Vagina (tissue), 2 donors: Measurements from ENCODE around the gene ITPK1. TPM values are rescaled to one million over a fixed set of nuclear protein-coding genes. Genes with fewer than 3 reads are reported as not detected.
"Not testable (repeated sequence)": the region's sequence is repeated elsewhere in the genome, so short reads cannot be mapped to it uniquely, and the experiment has no call there.

Experiments
- DNase-seq, 2 donors: peaks; one replicate each; pipeline ENCODE4 v3.0.0-alpha.2; 2017; ENCODE audit errors: extremely low spot score in 2 of 2
- H3K27ac ChIP-seq: fragments of 200-600 bp; sonication (generic); one replicate; pipeline ENCODE4 v1.5.1; 2019
- H3K27me3 ChIP-seq: fragments of 200-600 bp; sonication (generic); one replicate; pipeline ENCODE4 v1.5.1; 2019
- H3K36me3 ChIP-seq, 2 donors: fragments of 200-600 bp; sonication (generic); one replicate each; pipeline ENCODE4 v1.5.1; 2017 to 2019
- H3K4me1 ChIP-seq: fragments of 200-600 bp; sonication (generic); one replicate; pipeline ENCODE4 v1.5.1; 2019
- H3K4me3 ChIP-seq, 2 donors: fragments of 200-600 bp; sonication (generic); 1 replicate in 1 of 2; 2 replicates in 1 of 2; pipeline ENCODE4 v1.5.1; 2016 to 2019
- H3K9me3 ChIP-seq: fragments of 200-600 bp; sonication (generic); one replicate; pipeline ENCODE4 v1.5.1; 2019
- POLR2A ChIP-seq, 2 donors: fragments of 450-650 bp; IDR thresholded peaks; one replicate each; pipeline ENCODE4 v1.6.1; 2017; ENCODE audit warnings: antibody characterized with exemption in 2 of 2, mild to moderate bottlenecking in 2 of 2, moderate library complexity in 2 of 2
- POLR2AphosphoS5 ChIP-seq, 2 donors: sonication (generic); formaldehyde crosslinking; IDR thresholded peaks; one replicate each; pipeline ENCODE4 v1.9.0; 2017; ENCODE audit warnings: antibody characterized with exemption in 2 of 2, mild to moderate bottlenecking in 2 of 2, low read depth in 1 of 2; ENCODE audit not compliant: insufficient read depth in 1 of 2
- intact Hi-C: fragments of 100-400 bp; cut with DNase I; formaldehyde crosslinking; loops from one replicate; pipeline ENCODE4 v1.15.1; 2023
- total RNA-seq: library from RNA; depleted of rRNA; stranded (reverse); fragments of >200 nt; gene quantifications from one replicate; pipeline ENCODE4 v1.2.3, GENCODE V29; 2016
- TF ChIP-seq, protein P1 (sequence below), 3 experiments: fragments of 450-650 bp in 2 of 3; fragments of 200-600 bp in 1 of 3; sonication (generic) in 1 of 3; IDR thresholded peaks; one replicate each; pipeline ENCODE4 v1.5.1; 2017 to 2019; ENCODE audit warnings: antibody characterized with exemption in 3 of 3, mild to moderate bottlenecking in 2 of 3, moderate library complexity in 2 of 3

Gene ITPK1
- total RNA-seq, 1 donor from 2014 or later, result 49.6 TPM

DNA sequence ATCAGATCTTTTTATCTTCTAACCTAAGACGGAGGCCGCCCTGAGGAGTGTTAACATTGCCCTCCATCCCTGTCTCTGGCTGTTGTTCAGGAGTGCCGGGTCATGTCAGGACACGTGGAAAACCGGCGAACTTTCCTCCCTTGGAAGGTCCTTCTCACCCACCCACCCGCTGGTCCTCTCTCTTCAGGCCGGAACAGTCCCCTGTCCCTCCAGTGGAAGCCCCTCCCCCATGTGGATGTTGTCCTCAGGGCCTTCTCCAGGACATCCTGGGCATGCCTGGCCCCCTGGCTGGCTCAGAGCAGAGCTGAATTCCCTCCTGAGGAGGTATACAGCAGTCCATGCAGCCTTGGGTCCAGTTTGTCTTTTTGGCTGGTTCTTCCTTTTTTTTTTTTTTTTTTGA lies 20.3 kb upstream of the ITPK1 start:
- no peaks in the 10 kb centered on the region for H3K27me3 ChIP-seq
- no peaks in the 10 kb centered on the region for H3K9me3 ChIP-seq
- no peak overlapping the region for H3K4me3 ChIP-seq
- intact Hi-C loops, result loop anchor here (5.0 kb wide), 1 partner anchor 184 kb away; no protein-coding TSS in a partner anchor
- no peak for DNase-seq
- H3K27ac ChIP-seq, result no peak overlapping the region
- TF ChIP-seq, protein P1, sequence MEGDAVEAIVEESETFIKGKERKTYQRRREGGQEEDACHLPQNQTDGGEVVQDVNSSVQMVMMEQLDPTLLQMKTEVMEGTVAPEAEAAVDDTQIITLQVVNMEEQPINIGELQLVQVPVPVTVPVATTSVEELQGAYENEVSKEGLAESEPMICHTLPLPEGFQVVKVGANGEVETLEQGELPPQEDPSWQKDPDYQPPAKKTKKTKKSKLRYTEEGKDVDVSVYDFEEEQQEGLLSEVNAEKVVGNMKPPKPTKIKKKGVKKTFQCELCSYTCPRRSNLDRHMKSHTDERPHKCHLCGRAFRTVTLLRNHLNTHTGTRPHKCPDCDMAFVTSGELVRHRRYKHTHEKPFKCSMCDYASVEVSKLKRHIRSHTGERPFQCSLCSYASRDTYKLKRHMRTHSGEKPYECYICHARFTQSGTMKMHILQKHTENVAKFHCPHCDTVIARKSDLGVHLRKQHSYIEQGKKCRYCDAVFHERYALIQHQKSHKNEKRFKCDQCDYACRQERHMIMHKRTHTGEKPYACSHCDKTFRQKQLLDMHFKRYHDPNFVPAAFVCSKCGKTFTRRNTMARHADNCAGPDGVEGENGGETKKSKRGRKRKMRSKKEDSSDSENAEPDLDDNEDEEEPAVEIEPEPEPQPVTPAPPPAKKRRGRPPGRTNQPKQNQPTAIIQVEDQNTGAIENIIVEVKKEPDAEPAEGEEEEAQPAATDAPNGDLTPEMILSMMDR (IDR thresholded peaks at IDR 0.05), result no peak
- no peak for TF ChIP-seq POLR2AphosphoS5 (IDR thresholded peaks at IDR 0.05; ENCODE audit: insufficient read depth in 1 of 2, low read depth in 1 of 2)
- TF ChIP-seq POLR2A (IDR thresholded peaks at IDR 0.05), result no peak
- peaks cover 23% of the 10 kb centered on the region for H3K4me1 ChIP-seq
- no peaks in the 10 kb centered on the region for H3K36me3 ChIP-seq

DNA sequence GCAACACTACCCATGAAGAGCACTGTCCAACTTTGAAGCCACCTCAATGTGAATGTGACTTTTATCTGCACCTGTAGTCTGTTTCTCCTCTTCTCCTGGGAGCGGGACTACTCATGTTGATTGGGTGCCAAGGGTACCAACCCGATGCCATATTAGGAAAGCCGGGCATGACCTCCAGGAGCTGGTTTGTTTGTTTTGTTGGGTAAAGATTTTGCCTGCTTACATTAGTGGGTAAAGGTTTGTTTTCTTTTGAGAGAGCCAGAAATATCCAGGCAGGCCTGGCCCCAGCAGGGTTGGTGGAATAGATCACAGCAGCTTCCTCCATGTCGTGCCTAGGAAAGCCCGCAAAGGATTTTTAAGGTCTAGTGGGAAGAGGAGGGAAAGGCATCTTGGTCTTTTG lies 19.7 kb upstream of the ITPK1 start:
- Histone ChIP-seq H3K36me3 (no peaks in the 10 kb centered on the region), H3K27me3 (no peaks in the 10 kb centered on the region), H3K27ac (no peak overlapping the region), H3K9me3 (no peaks in the 10 kb centered on the region), H3K4me1 (peaks cover 23% of the 10 kb centered on the region), H3K4me3 (no peak overlapping the region)
- TF ChIP-seq POLR2A (IDR thresholded peaks at IDR 0.05), result no peak
- TF ChIP-seq, protein P1 (IDR thresholded peaks at IDR 0.05), result no peak
- no peak for TF ChIP-seq POLR2AphosphoS5 (IDR thresholded peaks at IDR 0.05; ENCODE audit: insufficient read depth in 1 of 2, low read depth in 1 of 2)
- no peak for DNase-seq
- intact Hi-C loops, result loop anchor here (5.0 kb wide), 1 partner anchor 183 kb away; no protein-coding TSS in a partner anchor

DNA sequence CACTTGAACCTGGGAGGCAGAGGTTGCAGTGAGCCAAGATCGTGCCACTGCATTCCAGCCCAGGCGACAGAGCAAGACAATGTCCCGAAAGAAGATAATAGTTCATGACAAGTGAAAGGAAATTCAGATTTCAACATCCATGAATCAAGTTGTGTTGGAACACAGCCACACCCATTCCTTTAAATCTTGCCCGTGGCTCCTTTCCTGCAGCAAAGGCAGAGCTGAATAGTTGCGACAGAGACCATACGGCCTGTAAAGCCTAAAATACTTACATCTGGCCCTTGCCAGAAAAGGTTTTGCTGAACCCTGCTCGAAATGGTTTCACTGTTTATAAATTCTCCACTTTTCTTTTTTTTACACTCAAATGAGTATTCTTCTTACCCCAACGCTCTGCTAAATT lies 17.7 kb upstream of the ITPK1 start:
- Histone ChIP-seq H3K27me3 (no peaks in the 10 kb centered on the region), H3K27ac (peak overlapping the region; percentile 75), H3K36me3 (no peaks in the 10 kb centered on the region), H3K9me3 (no peaks in the 10 kb centered on the region), H3K4me1 (peaks cover 23% of the 10 kb centered on the region), H3K4me3 (no peak overlapping the region)
- peak in 1 of 2 donors; percentile 81 for TF ChIP-seq POLR2AphosphoS5 (IDR thresholded peaks at IDR 0.05; ENCODE audit: insufficient read depth in 1 of 2, low read depth in 1 of 2)
- TF ChIP-seq, protein P1 (IDR thresholded peaks at IDR 0.05), result no peak
- intact Hi-C loops, result no loop called here
- DNase-seq, result no peak

DNA sequence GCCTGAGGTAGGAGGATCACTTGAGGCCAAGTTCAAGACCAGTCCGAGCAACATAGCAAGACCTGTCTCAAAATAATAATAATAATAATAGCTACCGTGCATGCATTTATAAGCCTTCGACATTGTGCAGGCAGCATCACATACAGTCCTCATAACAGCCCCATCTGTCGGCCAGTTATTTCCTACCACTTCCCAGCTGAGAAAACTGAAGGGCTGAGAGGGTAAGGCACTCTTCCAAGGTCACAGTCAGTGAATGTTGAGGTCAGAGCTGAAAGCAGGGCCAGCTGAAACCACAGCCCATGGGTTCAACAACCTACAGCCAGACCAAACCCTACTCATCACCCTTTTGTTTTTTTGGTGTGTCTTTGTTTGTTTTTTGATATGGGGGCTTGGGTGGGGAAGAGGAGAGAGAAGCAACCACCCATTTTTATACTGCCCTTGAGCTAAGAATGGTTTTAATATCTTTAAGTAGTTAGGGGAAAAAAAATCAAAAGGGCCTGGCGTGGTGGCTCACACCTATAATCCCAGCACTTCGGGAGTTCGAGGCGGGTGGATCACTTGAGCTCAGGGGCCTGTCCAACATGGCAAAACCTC lies 16.8 kb upstream of the ITPK1 start:
- H3K4me3 ChIP-seq, result no peak overlapping the region
- TF ChIP-seq POLR2A (IDR thresholded peaks at IDR 0.05) (no peak), POLR2AphosphoS5 (IDR thresholded peaks at IDR 0.05; ENCODE audit: insufficient read depth in 1 of 2, low read depth in 1 of 2) (no peak)
- TF ChIP-seq, protein P1 (IDR thresholded peaks at IDR 0.05), result no peak
- intact Hi-C loops, result no loop called here
- no peaks in the 10 kb centered on the region for H3K27me3 ChIP-seq
- H3K36me3 ChIP-seq, result no peaks in the 10 kb centered on the region
- peaks cover 23% of the 10 kb centered on the region for H3K4me1 ChIP-seq
- no peaks in the 10 kb centered on the region for H3K9me3 ChIP-seq
- peak overlapping the region; percentile 75 for H3K27ac ChIP-seq
- no peak for DNase-seq

DNA sequence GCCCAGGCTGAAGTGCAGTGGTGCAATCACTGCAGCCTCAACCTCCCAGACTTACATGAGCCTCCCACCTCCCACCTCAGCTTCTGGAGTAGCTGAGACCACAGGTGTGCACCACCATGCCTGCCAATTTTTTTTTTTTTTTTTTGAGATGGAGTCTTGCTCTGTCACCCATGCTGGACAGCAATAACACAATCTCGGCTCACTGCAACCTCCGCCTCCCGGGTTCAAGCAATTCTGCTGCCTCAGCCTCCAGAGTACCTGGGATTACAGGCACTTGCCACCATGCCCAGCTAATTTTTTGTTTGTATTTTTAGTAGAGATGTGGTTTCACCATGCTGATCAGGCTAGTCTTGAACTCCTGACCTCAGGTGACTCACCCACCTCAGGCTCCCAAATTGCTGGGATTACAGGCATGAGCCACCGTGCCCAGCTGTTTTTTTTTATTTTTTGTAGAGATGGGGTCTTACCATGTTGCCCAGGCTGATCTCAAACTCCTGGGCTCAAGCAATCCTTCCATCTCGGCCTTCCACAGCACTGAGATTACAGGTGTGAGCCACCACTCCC lies 15.6 kb upstream of the ITPK1 start:
- H3K36me3 ChIP-seq, H3K27me3 ChIP-seq, DNase-seq, H3K4me3 ChIP-seq, H3K9me3 ChIP-seq, intact Hi-C loops, H3K27ac ChIP-seq: not testable (repeated sequence)
- H3K4me1 ChIP-seq, result peaks cover 23% of the 10 kb centered on the region
